GM23338 (cell line): ENCODE measurements around the gene ACD. TPM values are rescaled to one million over a fixed set of nuclear protein-coding genes. Genes with fewer than 3 reads are reported as not detected.

ENCODE experiments used
- ATAC-seq: fragments of 200-7000 bp; cut with Tn5 transposase; 3 replicates; pipeline ENCODE4 v1.9.1; 2020
- DNase-seq: peaks from one replicate; pipeline ENCODE4 v3.0.0-alpha.2; 2015; ENCODE audit warnings: low spot score
- H2AFZ ChIP-seq: fragments of 200-600 bp; sonication (generic); 2 replicates; pipeline ENCODE4 v1.8.0; 2016; ENCODE audit warnings: antibody characterized with exemption, mild to moderate bottlenecking, moderate library complexity
- H3F3A ChIP-seq: fragments of 200-600 bp; sonication (generic); replicated peaks from 2 replicates; pipeline ENCODE4 v1.8.0; 2017; ENCODE audit warnings: antibody characterized with exemption, mixed run types, low read depth
- H3K27ac ChIP-seq: fragments of 200-600 bp; sonication (generic); 2 replicates; pipeline ENCODE4 v1.6.1; 2016; ENCODE audit warnings: low read depth
- H3K27me3 ChIP-seq: fragments of 200-600 bp; sonication (generic); 2 replicates; pipeline ENCODE4 v1.8.0; 2016; ENCODE audit warnings: mild to moderate bottlenecking, mixed run types, moderate library complexity; ENCODE audit not compliant: insufficient read depth
- H3K36me3 ChIP-seq: fragments of 200-600 bp; sonication (generic); 2 replicates; pipeline ENCODE4 v1.8.0; 2016; ENCODE audit warnings: mild to moderate bottlenecking; ENCODE audit not compliant: insufficient read depth
- H3K4me1 ChIP-seq: fragments of 200-600 bp; sonication (generic); 2 replicates; pipeline ENCODE4 v1.8.0; 2016; ENCODE audit warnings: mild to moderate bottlenecking, moderate library complexity; ENCODE audit not compliant: insufficient read depth
- H3K4me2 ChIP-seq: fragments of 200-600 bp; sonication (generic); 2 replicates; pipeline ENCODE4 v1.7.1; 2017; ENCODE audit warnings: mixed run types
- H3K4me3 ChIP-seq: fragments of 200-600 bp; sonication (generic); 2 replicates; pipeline ENCODE4 v1.6.1; 2016; ENCODE audit warnings: mixed run types
- H3K79me2 ChIP-seq: fragments of 200-600 bp; sonication (generic); replicated peaks from 2 replicates; pipeline ENCODE4 v1.8.0; 2017; ENCODE audit warnings: mild to moderate bottlenecking; ENCODE audit not compliant: insufficient read depth
- H3K9me2 ChIP-seq: fragments of 200-600 bp; sonication (generic); 2 replicates; pipeline ENCODE4 v1.8.0; 2017; ENCODE audit not compliant: insufficient read depth
- H4K20me1 ChIP-seq: fragments of 200-600 bp; sonication (generic); replicated peaks from 2 replicates; pipeline ENCODE4 v1.8.0; 2017; ENCODE audit warnings: mild to moderate bottlenecking; ENCODE audit not compliant: insufficient read depth
- H3K27ac Mint-ChIP-seq: 2 replicates; pipeline ENCODE4 v1.8.0; 2020; ENCODE audit warnings: inconsistent platforms, mild to moderate bottlenecking, moderate library complexity, mixed read lengths
- H3K27me3 Mint-ChIP-seq: 3 replicates; pipeline ENCODE4 v1.8.0; 2022; ENCODE audit warnings: low read depth, mild to moderate bottlenecking, moderate library complexity, mixed read lengths, inconsistent platforms; ENCODE audit not compliant: insufficient read depth, poor library complexity
- H3K36me3 Mint-ChIP-seq: 3 replicates; pipeline ENCODE4 v1.8.0; 2021; ENCODE audit warnings: low read depth, mild to moderate bottlenecking, inconsistent platforms, moderate library complexity, mixed read lengths
- H3K4me1 Mint-ChIP-seq: 3 replicates; pipeline ENCODE4 v1.8.0; 2020; ENCODE audit warnings: mild to moderate bottlenecking, inconsistent platforms, mixed read lengths
- H3K4me3 Mint-ChIP-seq: 3 replicates; pipeline ENCODE4 v1.8.0; 2021; ENCODE audit warnings: moderate library complexity, mild to moderate bottlenecking, inconsistent platforms, mixed read lengths
- H3K9me3 Mint-ChIP-seq: 3 replicates; pipeline ENCODE4 v1.8.0; 2020; ENCODE audit warnings: moderate library complexity, mild to moderate bottlenecking, inconsistent platforms, mixed read lengths
- CTCF ChIP-seq, 2 experiments: fragments of 200-600 bp in 1 of 2; sonication (generic) in 1 of 2; conservative IDR thresholded peaks; 2 replicates each; pipeline versions ENCODE4 v1.5.1 to v1.6.1; 2016 to 2017; ENCODE audit warnings: antibody characterized with exemption in 2 of 2, low read depth in 2 of 2, mild to moderate bottlenecking in 2 of 2, moderate library complexity in 1 of 2
- REST ChIP-seq: IDR thresholded peaks from one replicate; pipeline ENCODE4 v1.6.1; 2018; ENCODE audit warnings: antibody characterized with exemption; ENCODE audit not compliant: unreplicated experiment
- STAT1 ChIP-seq: IDR thresholded peaks from one replicate; pipeline ENCODE4 v1.6.1; 2016; ENCODE audit warnings: antibody characterized with exemption; ENCODE audit not compliant: unreplicated experiment
- ZNF331 ChIP-seq: fragments of 250-450 bp; sonication (Bioruptor Pico); IDR thresholded peaks from 2 replicates; pipeline ENCODE4 v1.5.0; 2020; ENCODE audit warnings: low read depth, mild to moderate bottlenecking, moderate library complexity
- ZNF462 ChIP-seq: fragments of 250-450 bp; sonication (Bioruptor Pico); IDR thresholded peaks from 2 replicates; pipeline ENCODE4 v1.5.0; 2020; ENCODE audit warnings: mild to moderate bottlenecking, moderate library complexity
- polyA plus RNA-seq: library from polyadenylated mRNA; unstranded; fragments of >200 nt; fragmentation: Nextera tagmentation; extraction: Ambion mirVana; gene quantifications from 2 replicates; pipeline ENCODE4 v1.2.1, GENCODE V29; 2016
- total RNA-seq: library from RNA; depleted of rRNA; stranded (reverse); fragments of >200 nt; shearing (Covaris generic); gene quantifications from 2 replicates; pipeline ENCODE4 v1.2.3, GENCODE V29; 2014

The ACD gene
- total and polyA plus RNA-seq, 2 experiments from 2014 or later, result 38.7 to 51.7 TPM

- TF ChIP-seq ZNF462, result no peak
- TF ChIP-seq ZNF331, result no peak
- no peak for TF ChIP-seq CTCF (conservative IDR thresholded peaks at IDR 0.05; ENCODE audit: low read depth in 2 of 2)
These were observed 2.6 kb upstream of the ACD start (continued) for GRCh38 chr16:67662653-67663010.

- no peak overlapping the region for H2AFZ ChIP-seq
- no peaks in the 10 kb centered on the region for H3K36me3 ChIP-seq
- Mint-ChIP-seq H3K4me1 (peaks cover 18% of the 10 kb centered on the region), H3K9me3 (no peaks in the 10 kb centered on the region; the same call in 2 of the 3 replicates), H3K36me3 (peaks cover 3% of the 10 kb centered on the region), H3K4me3 (peak overlapping the region; percentile 86), H3K27me3 (peaks cover 28% of the 10 kb centered on the region), H3K27ac (no peak overlapping the region)
- H3K4me1 ChIP-seq, result peaks cover 8% of the 10 kb centered on the region; the same call in 1 of the 2 replicates
- peaks cover 7% of the 10 kb centered on the region for H3K27me3 ChIP-seq
- no peak overlapping the region for H3K27ac ChIP-seq
- DNase-seq (no peak), ATAC-seq (no peak)
- peaks cover 5% of the 10 kb centered on the region; the same call in 1 of the 2 replicates for H4K20me1 ChIP-seq
- peaks cover 27% of the 10 kb centered on the region for H3F3A ChIP-seq
- H3K9me2 ChIP-seq, result no peaks in the 10 kb centered on the region
- no peaks in the 10 kb centered on the region for H3K79me2 ChIP-seq
- peak overlapping the region; percentile 94 for H3K4me2 ChIP-seq
- H3K4me3 ChIP-seq, result peak overlapping the region; percentile 99
- TF ChIP-seq STAT1 (no peak), REST (no peak)
These were observed 2.0 kb upstream of the ACD start for GRCh38 chr16:67661886-67662652.
